ENCODE measurements around the gene TRIM24.

TRIM24 gene

GRCh38 chr7:138435231-138435919 is 24.7 kb upstream of the TRIM24 start:
- Histone ChIP-seq H3K27ac (ENCODE audit: low read depth, low read length, poor library complexity, severe bottlenecking) (no peak overlapping the region), H4K20me1 (ENCODE audit: insufficient read depth, low read length) (no peaks in the 10 kb centered on the region), H2AFZ (ENCODE audit: low read length) (no peak overlapping the region), H3K27me3 (ENCODE audit: insufficient read depth, low read length) (no peaks in the 10 kb centered on the region), H3K9me3 (ENCODE audit: low read length) (peaks cover 9% of the 10 kb centered on the region), H3K36me3 (ENCODE audit: insufficient read depth, low read length) (no peaks in the 10 kb centered on the region), H3K79me2 (ENCODE audit: insufficient read depth, low read length) (no peaks in the 10 kb centered on the region), H3K9me2 (ENCODE audit: low read depth, low read length) (no peaks in the 10 kb centered on the region), H3K4me2 (ENCODE audit: low read length) (no peak overlapping the region), H3K4me1 (ENCODE audit: insufficient read depth, low read length, severe bottlenecking) (no peaks in the 10 kb centered on the region), H3F3A (ENCODE audit: insufficient read depth, low read length) (no peaks in the 10 kb centered on the region), H3K4me3 (ENCODE audit: low read depth, low read length, poor library complexity, severe bottlenecking) (no peak overlapping the region), H3K9ac (ENCODE audit: low read length) (no peak overlapping the region)
- TF ChIP-seq EZH2 (IDR thresholded peaks at IDR 0.05; ENCODE audit: borderline replicate concordance, low read length) (no peak), CTCF (IDR thresholded peaks at IDR 0.05; ENCODE audit: low read length) (no peak)

DNA sequence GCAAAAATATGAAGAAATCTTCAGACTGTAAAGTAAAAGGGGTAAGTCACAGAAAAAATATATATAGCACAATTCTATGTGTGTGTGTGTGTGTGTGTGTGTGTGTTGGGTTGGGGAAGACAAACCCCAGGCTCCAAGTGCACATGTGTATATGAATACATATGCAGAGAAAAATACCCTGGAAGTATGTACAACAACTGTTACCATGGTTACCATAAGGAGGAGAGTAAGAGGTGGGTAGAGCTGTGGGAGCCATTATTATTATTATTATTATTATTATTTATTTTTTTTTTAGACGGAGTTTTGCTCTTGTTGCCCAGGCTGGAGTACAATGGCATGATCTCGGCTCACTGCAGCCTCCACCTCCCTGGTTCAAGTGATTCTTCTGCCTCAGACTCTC is 23.7 kb upstream of the TRIM24 start:
- Histone ChIP-seq H3K27me3 (ENCODE audit: insufficient read depth, low read length) (no peaks in the 10 kb centered on the region), H2AFZ (ENCODE audit: low read length) (no peak overlapping the region), H3F3A (ENCODE audit: insufficient read depth, low read length) (no peaks in the 10 kb centered on the region), H3K4me1 (ENCODE audit: insufficient read depth, low read length, severe bottlenecking) (no peaks in the 10 kb centered on the region), H3K36me3 (ENCODE audit: insufficient read depth, low read length) (no peaks in the 10 kb centered on the region), H3K79me2 (ENCODE audit: insufficient read depth, low read length) (no peaks in the 10 kb centered on the region), H3K4me2 (ENCODE audit: low read length) (no peak overlapping the region), H3K4me3 (ENCODE audit: low read depth, low read length, poor library complexity, severe bottlenecking) (no peak overlapping the region), H4K20me1 (ENCODE audit: insufficient read depth, low read length) (no peaks in the 10 kb centered on the region), H3K9ac (ENCODE audit: low read length) (no peak overlapping the region), H3K9me2 (ENCODE audit: low read depth, low read length) (no peaks in the 10 kb centered on the region), H3K9me3 (ENCODE audit: low read length) (0 out of 2 replicates have a peak, but pooled peaks cover 2% of the 10 kb centered on the region), H3K27ac (ENCODE audit: low read depth, low read length, poor library complexity, severe bottlenecking) (no peak overlapping the region)
- TF ChIP-seq EZH2 (IDR thresholded peaks at IDR 0.05; ENCODE audit: borderline replicate concordance, low read length) (no peak), CTCF (IDR thresholded peaks at IDR 0.05; ENCODE audit: low read length) (no peak)

- Histone ChIP-seq H3K79me2 (ENCODE audit: insufficient read depth, low read length) (no peaks in the 10 kb centered on the region), H3K4me3 (ENCODE audit: low read depth, low read length, poor library complexity, severe bottlenecking) (no peak overlapping the region), H3K36me3 (ENCODE audit: insufficient read depth, low read length) (no peaks in the 10 kb centered on the region), H4K20me1 (ENCODE audit: insufficient read depth, low read length) (no peaks in the 10 kb centered on the region), H3K9ac (ENCODE audit: low read length) (no peak overlapping the region), H3K9me3 (ENCODE audit: low read length) (no peaks in the 10 kb centered on the region), H3K27ac (ENCODE audit: low read depth, low read length, poor library complexity, severe bottlenecking) (no peak overlapping the region), H3K27me3 (ENCODE audit: insufficient read depth, low read length) (no peaks in the 10 kb centered on the region), H3K9me2 (ENCODE audit: low read depth, low read length) (no peaks in the 10 kb centered on the region), H3K4me2 (ENCODE audit: low read length) (no peak overlapping the region), H2AFZ (ENCODE audit: low read length) (no peak overlapping the region), H3F3A (ENCODE audit: insufficient read depth, low read length) (no peaks in the 10 kb centered on the region), H3K4me1 (ENCODE audit: insufficient read depth, low read length, severe bottlenecking) (no peaks in the 10 kb centered on the region)
- TF ChIP-seq CTCF (IDR thresholded peaks at IDR 0.05; ENCODE audit: low read length) (no peak), EZH2 (IDR thresholded peaks at IDR 0.05; ENCODE audit: borderline replicate concordance, low read length) (no peak)
Observed at GRCh38 chr7:138440460-138440859, 19.6 kb upstream of the TRIM24 start.
